Mesothelial cell of epicardium (in vitro differentiated cells): ENCODE results near the gene PPM1B. TPM values are rescaled to one million over a fixed set of nuclear protein-coding genes. Genes with fewer than 3 reads are reported as not detected.
"Not testable (repeated sequence)": the region's sequence is repeated elsewhere in the genome, so short reads cannot be mapped to it uniquely, and the experiment has no call there.

Source experiments
- DNase-seq, 2 experiments: peaks; one replicate each; pipeline ENCODE4 v3.0.0; 2021; ENCODE audit warnings: low spot score in 2 of 2; ENCODE audit not compliant: unreplicated experiment in 2 of 2
- H3K27ac Mint-ChIP-seq: 2 replicates; pipeline ENCODE4 v1.8.0; 2021; ENCODE audit warnings: mixed read lengths
- H3K27me3 Mint-ChIP-seq: 2 replicates; pipeline ENCODE4 v1.8.0; 2021; ENCODE audit warnings: low read depth, mixed read lengths
- H3K36me3 Mint-ChIP-seq: 2 replicates; pipeline ENCODE4 v1.8.0; 2021; ENCODE audit warnings: mixed read lengths
- H3K4me1 Mint-ChIP-seq: 2 replicates; pipeline ENCODE4 v1.8.0; 2021; ENCODE audit warnings: mixed read lengths
- H3K4me3 Mint-ChIP-seq: 2 replicates; pipeline ENCODE4 v1.8.0; 2021; ENCODE audit warnings: mild to moderate bottlenecking, moderate library complexity, mixed read lengths
- H3K9me3 Mint-ChIP-seq: 2 replicates; pipeline ENCODE4 v1.8.0; 2021; ENCODE audit warnings: mixed read lengths
- CTCF ChIP-seq: fragments of 200-600 bp; sonication (generic); IDR thresholded peaks from one replicate; pipeline ENCODE4 v1.5.0; 2021; ENCODE audit warnings: antibody characterized with exemption; ENCODE audit not compliant: unreplicated experiment
- total RNA-seq: library from RNA; stranded (reverse); gene quantifications from 3 replicates; pipeline ENCODE4 v1.2.1, GENCODE V29; 2021

The PPM1B gene
- total RNA-seq, 1 donor from 2014 or later, result 36.4 TPM

DNA sequence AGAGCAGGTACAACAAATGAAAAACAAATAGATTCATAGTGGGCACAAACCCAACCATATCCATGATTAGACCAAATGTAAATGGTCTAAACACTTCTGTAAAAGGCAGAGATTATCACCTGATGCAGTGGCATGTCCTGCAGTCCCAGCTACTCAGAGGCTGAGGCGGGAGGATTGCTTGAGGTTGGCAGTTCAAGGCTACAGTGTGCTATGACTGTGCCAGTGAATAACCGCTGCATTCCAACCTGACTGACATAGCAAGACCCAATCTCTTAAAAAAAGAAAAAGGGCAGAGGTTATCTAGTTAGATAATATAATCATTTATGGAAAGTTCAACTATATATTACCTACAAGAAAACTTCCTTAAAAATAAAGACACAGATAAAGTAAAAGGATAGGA is 85.3 kb downstream of the PPM1B start:
- Mint-ChIP-seq H3K36me3 (peaks cover 12% of the 10 kb centered on the region), H3K4me3 (no peak overlapping the region), H3K9me3 (peaks cover 31% of the 10 kb centered on the region), H3K4me1 (no peaks in the 10 kb centered on the region), H3K27ac (no peak overlapping the region), H3K27me3 (no peaks in the 10 kb centered on the region)
- no peak for TF ChIP-seq CTCF
- no peak for DNase-seq

GRCh38 chr2:44255704-44256103 is 87.0 kb downstream of the PPM1B start:
- Mint-ChIP-seq H3K9me3 (peaks cover 31% of the 10 kb centered on the region), H3K36me3 (peaks cover 12% of the 10 kb centered on the region)
- H3K27ac Mint-ChIP-seq, H3K4me3 Mint-ChIP-seq, H3K27me3 Mint-ChIP-seq, DNase-seq, H3K4me1 Mint-ChIP-seq: not testable (repeated sequence)

GRCh38 chr2:44257802-44258201 is 89.1 kb downstream of the PPM1B start:
- H3K4me3 Mint-ChIP-seq, DNase-seq, H3K36me3 Mint-ChIP-seq, H3K27ac Mint-ChIP-seq, H3K27me3 Mint-ChIP-seq, H3K4me1 Mint-ChIP-seq: not testable (repeated sequence)
- H3K9me3 Mint-ChIP-seq, result peaks cover 18% of the 10 kb centered on the region

GRCh38 chr2:44267269-44267795 is 98.7 kb downstream of the PPM1B start:
- Mint-ChIP-seq H3K4me1 (peaks cover 8% of the 10 kb centered on the region), H3K9me3 (peaks cover 10% of the 10 kb centered on the region)
- TF ChIP-seq CTCF, result no peak

DNA sequence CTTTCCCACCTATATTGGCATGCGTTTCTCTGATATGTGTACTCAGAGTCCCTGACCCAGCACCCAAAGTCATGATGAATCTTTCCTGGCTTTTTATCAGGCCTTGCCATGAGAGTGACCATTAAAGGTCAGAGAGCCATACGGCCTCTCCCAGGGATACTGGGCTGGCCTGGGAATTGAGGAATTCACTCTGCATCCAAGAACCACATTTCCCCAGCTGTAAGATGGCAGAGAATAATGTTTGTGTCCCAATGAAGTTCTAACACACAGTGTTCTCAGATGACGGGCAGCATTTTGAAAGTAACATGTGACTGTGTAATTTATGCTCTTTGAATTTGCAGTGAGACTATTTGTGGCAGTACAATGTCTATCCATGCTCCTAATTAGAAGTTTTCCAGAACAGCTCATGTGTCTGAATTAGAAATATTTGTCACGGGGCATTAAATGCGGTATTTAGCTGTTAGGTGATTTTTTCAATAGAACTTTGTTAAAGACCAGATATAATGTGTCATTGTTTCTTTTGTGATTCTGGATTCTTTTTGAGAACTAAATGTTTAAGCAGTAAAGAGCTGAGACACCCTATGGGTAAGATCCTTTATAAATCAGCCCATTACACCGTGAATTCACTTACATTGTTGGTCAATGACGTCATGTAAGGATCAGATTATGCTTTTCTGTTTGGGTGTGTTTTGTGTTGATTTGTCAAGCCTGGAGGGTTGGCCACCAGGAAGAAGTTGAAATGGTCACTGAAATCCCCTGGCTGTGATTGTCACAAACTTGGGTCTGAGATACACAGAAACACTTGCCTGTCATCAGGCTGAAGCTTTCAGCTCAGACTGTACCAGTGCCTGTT is 99.3 kb downstream of the PPM1B start:
- no peak for TF ChIP-seq CTCF
- Mint-ChIP-seq H3K4me3 (no peak overlapping the region), H3K4me1 (peaks cover 10% of the 10 kb centered on the region), H3K27ac (peak overlapping the region; percentile 7), H3K9me3 (peaks cover 10% of the 10 kb centered on the region), H3K27me3 (no peaks in the 10 kb centered on the region), H3K36me3 (no peaks in the 10 kb centered on the region)
- DNase-seq, result no peak

More at GRCh38 chr2:44267269-44267795, 98.7 kb downstream of the PPM1B start:
- Mint-ChIP-seq H3K4me3 (no peak overlapping the region), H3K27ac (no peak overlapping the region), H3K27me3 (no peaks in the 10 kb centered on the region), H3K36me3 (no peaks in the 10 kb centered on the region)
- DNase-seq, result no peak

- Mint-ChIP-seq H3K36me3 (no peaks in the 10 kb centered on the region), H3K27ac (no peak overlapping the region), H3K27me3 (no peaks in the 10 kb centered on the region), H3K9me3 (peaks cover 10% of the 10 kb centered on the region), H3K4me1 (peaks cover 11% of the 10 kb centered on the region), H3K4me3 (no peak overlapping the region)
- DNase-seq, result no peak
- no peak for TF ChIP-seq CTCF
Measured at GRCh38 chr2:44269831-44270230, 101.2 kb downstream of the PPM1B start.
